ENCODE results near the gene FRY.

FRY gene

GRCh38 chr13:32206097-32206740 is 174.6 kb downstream of the FRY start:
- H3K4me3 ChIP-seq (ENCODE audit: low read length) = no peak overlapping the region
- peak; percentile 22 for DNase-seq (ENCODE audit: low read depth)
- TF ChIP-seq, protein P1, sequence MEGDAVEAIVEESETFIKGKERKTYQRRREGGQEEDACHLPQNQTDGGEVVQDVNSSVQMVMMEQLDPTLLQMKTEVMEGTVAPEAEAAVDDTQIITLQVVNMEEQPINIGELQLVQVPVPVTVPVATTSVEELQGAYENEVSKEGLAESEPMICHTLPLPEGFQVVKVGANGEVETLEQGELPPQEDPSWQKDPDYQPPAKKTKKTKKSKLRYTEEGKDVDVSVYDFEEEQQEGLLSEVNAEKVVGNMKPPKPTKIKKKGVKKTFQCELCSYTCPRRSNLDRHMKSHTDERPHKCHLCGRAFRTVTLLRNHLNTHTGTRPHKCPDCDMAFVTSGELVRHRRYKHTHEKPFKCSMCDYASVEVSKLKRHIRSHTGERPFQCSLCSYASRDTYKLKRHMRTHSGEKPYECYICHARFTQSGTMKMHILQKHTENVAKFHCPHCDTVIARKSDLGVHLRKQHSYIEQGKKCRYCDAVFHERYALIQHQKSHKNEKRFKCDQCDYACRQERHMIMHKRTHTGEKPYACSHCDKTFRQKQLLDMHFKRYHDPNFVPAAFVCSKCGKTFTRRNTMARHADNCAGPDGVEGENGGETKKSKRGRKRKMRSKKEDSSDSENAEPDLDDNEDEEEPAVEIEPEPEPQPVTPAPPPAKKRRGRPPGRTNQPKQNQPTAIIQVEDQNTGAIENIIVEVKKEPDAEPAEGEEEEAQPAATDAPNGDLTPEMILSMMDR (conservative IDR thresholded peaks at IDR 0.05; ENCODE audit: low read length) = no peak

DNA sequence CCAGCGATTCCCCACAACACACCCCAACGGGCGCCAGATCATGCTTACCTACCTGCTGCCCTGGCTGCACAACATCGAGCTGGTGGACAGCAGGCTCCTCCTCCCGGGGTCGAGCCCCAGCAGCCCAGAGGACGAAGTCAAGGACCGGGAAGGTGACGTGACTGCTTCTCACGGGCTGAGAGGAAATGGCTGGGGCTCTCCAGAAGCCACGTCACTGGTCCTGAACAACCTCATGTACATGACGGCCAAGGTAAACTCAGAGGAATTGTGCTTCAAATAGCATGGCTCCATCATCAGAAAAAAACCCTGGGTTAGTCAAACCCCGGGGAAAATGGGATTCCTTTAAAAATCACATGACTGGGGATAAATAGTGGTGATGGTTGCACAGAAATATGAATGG is 177.3 kb downstream of the FRY start:
- no peak for DNase-seq (ENCODE audit: low read depth)
- TF ChIP-seq, protein P1 (conservative IDR thresholded peaks at IDR 0.05; ENCODE audit: low read length) = no peak
- no peak overlapping the region for H3K4me3 ChIP-seq (ENCODE audit: low read length)

- peak; percentile 26 for DNase-seq (ENCODE audit: low read depth)
- TF ChIP-seq, protein P1 (conservative IDR thresholded peaks at IDR 0.05; ENCODE audit: low read length) = no peak
Observed at GRCh38 chr13:32209652-32210051, 178.1 kb downstream of the FRY start.

DNA sequence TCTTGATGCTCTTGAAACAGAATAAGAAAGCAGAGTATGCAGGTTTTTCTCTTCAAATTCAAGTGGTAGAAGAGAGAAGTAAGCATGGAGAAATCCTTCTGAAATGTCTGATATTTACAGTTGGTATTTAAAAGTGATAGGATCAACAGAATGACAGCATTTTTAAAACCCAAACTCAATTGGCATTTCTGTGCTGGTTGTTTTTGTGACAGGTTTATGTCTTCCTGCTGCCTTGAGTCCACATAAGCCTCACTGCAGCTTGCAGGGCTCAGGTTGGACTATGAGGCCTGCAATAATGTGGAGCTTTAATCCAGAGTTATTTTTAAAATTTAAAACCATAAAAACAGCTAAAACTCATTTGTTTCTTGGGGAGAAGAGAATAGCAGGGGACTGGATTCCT is 178.5 kb downstream of the FRY start:
- TF ChIP-seq, protein P1 (conservative IDR thresholded peaks at IDR 0.05; ENCODE audit: low read length) = no peak
- peak; percentile 30 for DNase-seq (ENCODE audit: low read depth)
- no peak overlapping the region for H3K4me3 ChIP-seq (ENCODE audit: low read length)

More at GRCh38 chr13:32209652-32210051, 178.1 kb downstream of the FRY start:
- H3K4me3 ChIP-seq (ENCODE audit: low read length) = no peak overlapping the region

GRCh38 chr13:32211813-32212212 is 180.2 kb downstream of the FRY start:
- DNase-seq (ENCODE audit: low read depth) = peak; percentile 99
- TF ChIP-seq, protein P1 (conservative IDR thresholded peaks at IDR 0.05; ENCODE audit: low read length) = no peak
- no peak overlapping the region for H3K4me3 ChIP-seq (ENCODE audit: low read length)

DNA sequence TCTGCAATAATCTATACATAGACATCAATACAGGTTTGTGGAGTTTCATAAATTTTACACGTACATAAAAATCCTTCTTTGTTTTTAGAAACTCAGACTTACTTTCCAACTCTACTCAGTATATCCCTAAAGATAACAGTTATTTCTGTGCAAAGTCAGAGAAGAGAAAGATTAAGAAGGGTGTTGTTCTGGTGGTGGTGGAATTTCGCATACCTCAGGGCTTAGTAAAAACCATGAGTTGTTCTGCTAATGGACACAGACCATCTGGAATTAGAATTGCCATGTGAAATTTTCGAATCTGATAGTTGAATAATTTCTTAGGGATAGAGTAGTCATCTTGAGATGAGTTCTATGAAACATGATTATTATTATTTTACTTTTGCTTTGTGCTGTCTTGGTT is 180.8 kb downstream of the FRY start:
- TF ChIP-seq, protein P1 (conservative IDR thresholded peaks at IDR 0.05; ENCODE audit: low read length) = no peak
- DNase-seq (ENCODE audit: low read depth) = peak; percentile 91

DNA sequence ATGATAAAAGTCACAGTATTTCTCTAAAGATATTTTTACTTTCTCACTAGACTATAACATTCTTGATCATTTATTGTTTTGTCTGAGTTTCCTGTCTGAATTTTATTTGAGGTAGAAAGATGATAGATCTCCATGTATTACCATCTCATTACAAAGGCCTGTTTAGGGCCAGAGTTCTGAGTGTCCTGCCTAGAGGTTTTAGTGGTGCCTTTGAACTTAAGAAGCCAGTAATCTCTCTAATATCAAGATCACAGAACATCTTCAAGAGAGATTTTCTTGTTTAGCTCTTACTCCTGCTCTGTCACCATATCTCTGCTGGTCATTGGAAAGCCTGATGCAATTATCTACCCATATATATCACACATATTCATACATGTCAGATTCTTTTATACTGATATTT is 182.1 kb downstream of the FRY start:
- TF ChIP-seq, protein P1 (conservative IDR thresholded peaks at IDR 0.05; ENCODE audit: low read length) = no peak
- no peak overlapping the region for H3K4me3 ChIP-seq (ENCODE audit: low read length)
- no peak for DNase-seq (ENCODE audit: low read depth)

More for the DNA sequence above, 180.8 kb downstream of the FRY start:
- H3K4me3 ChIP-seq (ENCODE audit: low read length) = no peak overlapping the region
